ENCODE measurements around the gene COL10A1. TPM values are rescaled to one million over a fixed set of nuclear protein-coding genes. Genes with fewer than 3 reads are reported as not detected.

Gene COL10A1
- total RNA-seq, 1 experiment from 2014 or later: not detected

- H3K23ac ChIP-seq (ENCODE audit: insufficient read length, low read depth, low read length): no peak overlapping the region
- no peak overlapping the region for H2AFZ ChIP-seq (ENCODE audit: low read length)
- no peak overlapping the region for H3K9ac ChIP-seq (ENCODE audit: extremely low read depth, insufficient read length, low read length)
- H3T11ph ChIP-seq (ENCODE audit: low read length): no peak overlapping the region
- Mint-ChIP-seq H3K27me3 (ENCODE audit: low read depth) (no peaks in the 10 kb centered on the region), H3K4me1 (peaks cover 5 to 6% of the 10 kb centered on the region in 2 experiments), H3K27ac (no peak overlapping the region), H3K9me3 (no peaks in the 10 kb centered on the region), H3K4me3 (no peak overlapping the region), H3K36me3 (ENCODE audit: insufficient read depth in 1 of 3, low read depth in 3 of 3) (peaks cover 0 to 7% (median 0%) of the 10 kb centered on the region in 3 experiments; a peak in 2 of 7 replicates)
- H4K5ac ChIP-seq (ENCODE audit: insufficient read length, low read depth, low read length): no peak overlapping the region
- no peaks in the 10 kb centered on the region for H3K79me1 ChIP-seq (ENCODE audit: insufficient read depth, low read depth, low read length, poor library complexity, severe bottlenecking)
- no peak overlapping the region for H4K8ac ChIP-seq (replicated peaks; ENCODE audit: insufficient read length, low read depth, low read length)
- H3K9me3 ChIP-seq (ENCODE audit: control insufficient read depth, low read depth, low read length): no peaks in the 10 kb centered on the region
- H2BK5ac ChIP-seq (ENCODE audit: insufficient read length, low read length): no peak overlapping the region
- H3K4ac ChIP-seq (ENCODE audit: low read depth, low read length): no peak overlapping the region
- no peak overlapping the region for H4K91ac ChIP-seq (ENCODE audit: insufficient read length, low read depth, low read length)
- no peak overlapping the region for H3K18ac ChIP-seq (ENCODE audit: insufficient read length, low read depth, low read length)
- H2BK20ac ChIP-seq (ENCODE audit: low read depth, low read length, poor library complexity, severe bottlenecking): no peak overlapping the region
- H3K27me3 ChIP-seq (ENCODE audit: insufficient read depth, low read length): no peaks in the 10 kb centered on the region
- H3K56ac ChIP-seq (ENCODE audit: insufficient read length, low read depth, low read length): no peak overlapping the region
- no CpG with 5 or more reads among the region's 2 CpGs for WGBS (ENCODE audit: extremely low coverage, insufficient read length, low lambda C conversion rate)
- no peaks in the 10 kb centered on the region for H4K20me1 ChIP-seq (ENCODE audit: control insufficient read depth, insufficient read depth, insufficient read length)
- H3K14ac ChIP-seq (ENCODE audit: insufficient read depth, low read length): no peak overlapping the region
- H3K4me2 ChIP-seq (ENCODE audit: insufficient read depth, insufficient read length, low read length): no peak overlapping the region
- no peak overlapping the region for H2BK15ac ChIP-seq (ENCODE audit: low read depth, low read length)
- H2BK120ac ChIP-seq (ENCODE audit: low read depth, low read length, poor library complexity, severe bottlenecking): no peak overlapping the region
- DNase-seq: no peak
- H3K79me2 ChIP-seq (ENCODE audit: insufficient read depth, low read length): no peaks in the 10 kb centered on the region
- H3K23me2 ChIP-seq (ENCODE audit: insufficient read length, low read depth, low read length, poor library complexity, severe bottlenecking): no peaks in the 10 kb centered on the region
- TF ChIP-seq, protein P1, sequence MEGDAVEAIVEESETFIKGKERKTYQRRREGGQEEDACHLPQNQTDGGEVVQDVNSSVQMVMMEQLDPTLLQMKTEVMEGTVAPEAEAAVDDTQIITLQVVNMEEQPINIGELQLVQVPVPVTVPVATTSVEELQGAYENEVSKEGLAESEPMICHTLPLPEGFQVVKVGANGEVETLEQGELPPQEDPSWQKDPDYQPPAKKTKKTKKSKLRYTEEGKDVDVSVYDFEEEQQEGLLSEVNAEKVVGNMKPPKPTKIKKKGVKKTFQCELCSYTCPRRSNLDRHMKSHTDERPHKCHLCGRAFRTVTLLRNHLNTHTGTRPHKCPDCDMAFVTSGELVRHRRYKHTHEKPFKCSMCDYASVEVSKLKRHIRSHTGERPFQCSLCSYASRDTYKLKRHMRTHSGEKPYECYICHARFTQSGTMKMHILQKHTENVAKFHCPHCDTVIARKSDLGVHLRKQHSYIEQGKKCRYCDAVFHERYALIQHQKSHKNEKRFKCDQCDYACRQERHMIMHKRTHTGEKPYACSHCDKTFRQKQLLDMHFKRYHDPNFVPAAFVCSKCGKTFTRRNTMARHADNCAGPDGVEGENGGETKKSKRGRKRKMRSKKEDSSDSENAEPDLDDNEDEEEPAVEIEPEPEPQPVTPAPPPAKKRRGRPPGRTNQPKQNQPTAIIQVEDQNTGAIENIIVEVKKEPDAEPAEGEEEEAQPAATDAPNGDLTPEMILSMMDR (conservative IDR thresholded peaks at IDR 0.05): no peak
- no peaks in the 10 kb centered on the region for H3K4me1 ChIP-seq (ENCODE audit: insufficient read depth, low read length)
- H3K27ac ChIP-seq (ENCODE audit: insufficient read length, low read depth, low read length): no peak overlapping the region
- H2BK12ac ChIP-seq (ENCODE audit: insufficient read length, low read depth, low read length): no peak overlapping the region
- H2AK5ac ChIP-seq (ENCODE audit: insufficient read length, low read length): no peak overlapping the region
Measured at GRCh38 chr6:116127771-116128493, 2.0 kb upstream of the COL10A1 start.
